Upper lobe of left lung (tissue), 4 donors: Measurements from ENCODE around the gene UBB.
"Not testable (repeated sequence)": the region's sequence is repeated elsewhere in the genome, so short reads cannot be mapped to it uniquely, and the experiment has no call there.

Source experiments
- POLR2AphosphoS5 ChIP-seq, 2 donors: sonication (generic); formaldehyde crosslinking; IDR thresholded peaks; one replicate each; pipeline ENCODE4 v1.5.1; 2017; ENCODE audit warnings: antibody characterized with exemption in 2 of 2
- TF ChIP-seq, protein P1 (sequence below), 6 experiments: fragments of 450-650 bp in 4 of 6; fragments of 200-600 bp in 2 of 6; sonication (generic) in 2 of 6; IDR thresholded peaks; one replicate each; pipeline ENCODE4 v1.5.1; 2016 to 2019; ENCODE audit warnings: antibody characterized with exemption in 6 of 6

DNA sequence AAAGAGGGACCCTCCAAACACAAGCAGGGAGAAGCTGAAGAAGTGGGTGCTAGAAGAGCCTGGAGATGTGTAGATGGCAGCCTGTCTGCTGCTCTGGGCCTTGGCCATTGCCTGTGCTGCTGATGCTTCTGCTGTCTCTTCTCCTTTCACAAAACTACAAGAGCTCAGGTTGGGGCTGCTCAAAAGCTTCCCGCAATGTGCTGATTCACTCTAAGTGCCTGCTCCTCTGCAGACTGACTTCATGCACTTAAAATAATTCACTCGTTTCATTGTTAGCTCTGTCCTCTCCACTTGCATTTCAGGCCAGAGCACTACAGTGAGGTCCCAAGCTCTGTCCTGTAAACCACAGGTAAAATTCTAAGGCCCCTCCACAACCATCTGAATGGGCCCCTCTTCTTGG is 15.8 kb downstream of the UBB start:
- TF ChIP-seq, protein P1, sequence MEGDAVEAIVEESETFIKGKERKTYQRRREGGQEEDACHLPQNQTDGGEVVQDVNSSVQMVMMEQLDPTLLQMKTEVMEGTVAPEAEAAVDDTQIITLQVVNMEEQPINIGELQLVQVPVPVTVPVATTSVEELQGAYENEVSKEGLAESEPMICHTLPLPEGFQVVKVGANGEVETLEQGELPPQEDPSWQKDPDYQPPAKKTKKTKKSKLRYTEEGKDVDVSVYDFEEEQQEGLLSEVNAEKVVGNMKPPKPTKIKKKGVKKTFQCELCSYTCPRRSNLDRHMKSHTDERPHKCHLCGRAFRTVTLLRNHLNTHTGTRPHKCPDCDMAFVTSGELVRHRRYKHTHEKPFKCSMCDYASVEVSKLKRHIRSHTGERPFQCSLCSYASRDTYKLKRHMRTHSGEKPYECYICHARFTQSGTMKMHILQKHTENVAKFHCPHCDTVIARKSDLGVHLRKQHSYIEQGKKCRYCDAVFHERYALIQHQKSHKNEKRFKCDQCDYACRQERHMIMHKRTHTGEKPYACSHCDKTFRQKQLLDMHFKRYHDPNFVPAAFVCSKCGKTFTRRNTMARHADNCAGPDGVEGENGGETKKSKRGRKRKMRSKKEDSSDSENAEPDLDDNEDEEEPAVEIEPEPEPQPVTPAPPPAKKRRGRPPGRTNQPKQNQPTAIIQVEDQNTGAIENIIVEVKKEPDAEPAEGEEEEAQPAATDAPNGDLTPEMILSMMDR (IDR thresholded peaks at IDR 0.05): not testable (repeated sequence)
- not testable (repeated sequence) for TF ChIP-seq POLR2AphosphoS5 (IDR thresholded peaks at IDR 0.05)
